ENCODE measurements around the gene LRMDA. TPM values are rescaled to one million over a fixed set of nuclear protein-coding genes. Genes with fewer than 3 reads are reported as not detected.
A peak's percentile ranks its signal among the peaks of the same experiment; 100 is the strongest.
"Not testable (repeated sequence)": the region's sequence is repeated elsewhere in the genome, so short reads cannot be mapped to it uniquely, and the experiment has no call there.

The LRMDA gene
- polyA plus RNA-seq, 4 donors = 19.1 to 23.0 (median 20.7) TPM

DNA sequence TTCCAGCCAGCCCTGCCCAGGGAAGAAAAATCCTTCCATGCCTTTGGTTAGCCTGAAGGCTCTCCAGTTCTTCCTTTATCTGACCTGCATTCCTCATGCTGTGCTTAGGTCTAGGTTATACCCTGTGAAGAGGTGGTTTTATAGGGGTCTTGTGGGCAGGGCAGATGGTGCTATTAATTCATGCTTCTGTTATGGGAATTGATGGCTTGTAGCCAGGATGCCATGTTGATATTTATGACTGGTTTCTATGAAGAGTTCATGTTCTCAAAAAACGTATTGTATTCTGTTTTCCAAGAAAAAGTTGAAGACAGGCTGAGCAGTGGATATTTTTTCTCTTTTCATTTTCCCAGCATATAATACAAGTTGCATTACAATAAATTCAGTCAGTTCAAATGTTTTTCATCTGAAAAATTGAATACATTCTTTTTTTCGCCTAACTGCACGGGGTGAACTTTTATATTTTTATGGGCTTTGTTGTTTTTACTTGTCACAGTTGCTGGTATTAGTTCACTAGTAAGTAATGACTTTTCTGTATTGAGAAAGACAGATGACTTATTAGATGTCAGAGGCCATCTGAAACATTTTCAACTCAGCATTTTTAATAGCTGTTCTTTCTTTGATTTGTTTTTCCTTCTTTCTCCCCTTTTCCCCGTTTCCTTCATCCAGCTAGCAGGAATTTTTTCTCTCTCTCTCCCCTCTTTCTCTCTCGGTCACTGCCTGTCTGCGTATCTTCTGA is 322.8 kb downstream of the LRMDA start:
- peak in 1 of 4 donors; percentile 52 for DNase-seq (ENCODE audit: low read depth in 4 of 4, low spot score in 3 of 4)

DNA sequence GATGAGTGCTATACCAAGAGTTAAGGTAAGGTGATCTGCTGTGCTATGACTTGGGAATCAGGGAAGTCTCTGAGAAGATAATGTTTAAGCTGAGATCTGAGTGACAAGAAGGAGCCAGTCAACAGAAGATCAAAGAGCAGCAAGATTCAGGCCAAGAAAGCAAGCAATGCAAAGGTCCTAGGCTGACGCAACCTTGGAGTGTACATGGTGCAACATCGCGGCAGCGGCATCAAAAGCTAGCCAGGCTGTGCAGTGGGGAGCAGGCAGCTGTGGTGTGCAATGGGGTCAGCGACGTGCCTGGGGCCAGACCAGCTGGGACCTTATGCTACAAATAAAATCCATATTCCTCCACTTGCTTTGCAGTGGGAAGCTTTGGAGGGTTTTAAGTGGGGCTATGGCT is 324.1 kb downstream of the LRMDA start:
- DNase-seq (ENCODE audit: low read depth in 4 of 4, low spot score in 3 of 4) = no peak

DNA sequence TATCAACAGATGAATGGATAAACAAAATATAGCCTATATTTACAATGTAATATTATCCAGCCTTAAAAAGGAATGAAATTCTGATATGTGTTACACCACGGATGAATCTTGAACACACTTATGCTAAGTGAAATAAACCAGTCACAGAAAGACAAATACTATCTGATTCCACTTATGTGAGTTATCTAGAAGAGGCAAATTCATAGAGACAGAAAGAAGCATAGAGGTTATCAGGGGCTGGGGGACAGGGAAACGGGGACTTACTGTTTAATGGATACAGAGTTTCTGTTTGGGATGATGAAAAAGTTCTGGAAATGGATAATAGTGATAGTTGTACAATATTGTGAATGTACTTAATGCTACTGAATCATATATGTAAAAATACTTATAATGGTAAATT is 329.9 kb downstream of the LRMDA start:
- DNase-seq (ENCODE audit: low read depth in 4 of 4, low spot score in 3 of 4) = no peak

DNA sequence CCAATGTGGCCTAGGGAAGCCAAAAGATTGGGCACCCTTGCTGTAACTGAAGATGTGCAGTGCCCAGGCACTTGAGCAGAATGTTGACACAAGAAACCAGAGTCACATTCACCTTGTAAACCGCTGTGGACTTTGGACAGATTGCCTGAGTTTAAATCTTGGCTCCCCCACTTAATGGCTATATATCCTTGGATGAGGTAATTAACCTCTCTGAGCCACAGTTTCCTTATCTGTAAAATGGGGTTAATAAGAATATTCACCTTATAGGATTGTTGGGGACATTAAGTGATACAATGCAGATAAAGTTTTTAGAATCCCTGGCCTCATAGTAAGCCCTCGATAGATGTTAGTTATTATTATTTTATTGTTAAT is 331.0 kb downstream of the LRMDA start:
- no peak for DNase-seq (ENCODE audit: low read depth in 4 of 4, low spot score in 3 of 4)

DNA sequence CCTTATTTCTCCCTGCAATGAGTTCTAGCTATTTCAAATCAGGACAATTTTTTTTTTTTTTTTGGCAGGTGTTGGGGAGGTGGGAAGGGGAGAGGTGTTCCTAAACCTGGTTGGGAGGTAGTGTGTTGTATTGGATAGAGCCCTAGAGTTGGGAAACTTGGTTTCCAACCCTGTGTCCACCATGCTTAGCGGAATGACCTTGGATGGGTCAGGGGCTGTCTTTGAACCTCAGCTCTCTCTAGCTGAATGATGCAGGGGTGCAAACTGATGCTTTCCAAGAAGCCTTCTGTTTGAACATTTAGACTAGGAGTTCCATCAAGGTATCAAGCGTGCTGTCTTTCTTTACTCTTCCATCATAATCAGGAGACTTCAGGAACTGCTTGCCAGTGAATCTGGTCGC is 332.2 kb downstream of the LRMDA start:
- no peak for DNase-seq (ENCODE audit: low read depth in 4 of 4, low spot score in 3 of 4)

DNA sequence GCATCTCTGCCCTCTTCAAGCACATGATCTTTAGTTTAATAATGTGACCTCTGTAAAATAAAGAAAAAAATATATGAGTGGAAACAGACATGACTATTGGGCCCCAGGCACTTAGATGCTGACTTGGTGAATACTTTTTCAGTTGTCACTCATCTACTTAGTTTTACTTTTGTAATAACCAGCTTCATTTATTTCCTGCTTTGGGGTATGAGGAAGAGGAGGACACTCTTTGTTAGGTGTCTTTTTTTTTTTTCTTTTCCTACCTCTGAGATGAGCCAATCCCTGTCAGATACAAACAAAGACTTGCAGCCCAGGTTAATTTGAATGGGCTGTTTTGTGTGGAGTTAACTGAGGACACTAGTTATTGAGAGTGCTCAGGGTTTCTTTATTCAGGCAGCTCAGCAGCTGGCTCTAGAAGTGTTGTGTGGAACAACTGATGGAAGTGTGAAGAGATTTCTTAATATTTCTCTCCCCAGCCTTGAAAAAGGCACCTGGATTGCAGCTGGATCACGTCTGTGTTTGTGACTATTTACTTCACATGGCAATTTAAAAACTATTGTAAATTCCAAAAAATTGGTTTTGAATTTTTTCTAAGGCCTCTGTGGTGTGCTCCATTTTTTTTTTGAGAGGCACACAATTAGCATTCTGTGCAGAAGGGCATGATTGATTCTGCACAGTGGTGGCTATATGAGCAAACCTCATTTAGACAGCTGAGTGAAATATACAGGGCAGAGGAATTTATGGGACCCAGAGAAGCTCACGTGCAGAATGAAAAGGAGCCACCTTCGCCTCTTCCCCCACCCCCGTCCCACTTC is 333.8 kb downstream of the LRMDA start:
- DNase-seq (ENCODE audit: low read depth in 4 of 4, low spot score in 3 of 4) = no peak

DNA sequence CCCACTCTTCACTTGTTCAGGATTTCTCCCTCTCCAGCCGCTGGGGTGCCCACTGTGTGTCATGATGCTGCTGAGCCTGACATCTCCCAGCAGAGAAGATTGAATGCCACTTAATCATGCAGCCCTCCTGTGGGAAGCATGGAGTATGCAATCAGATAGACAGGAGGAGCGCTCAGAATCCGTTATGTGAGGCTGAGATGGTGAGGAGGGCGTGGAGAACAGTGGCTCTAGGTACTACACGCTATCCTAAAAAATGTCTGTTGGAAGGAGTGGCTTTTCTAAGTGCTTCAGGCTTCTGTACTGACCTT is 334.3 kb downstream of the LRMDA start:
- DNase-seq (ENCODE audit: low read depth in 4 of 4, low spot score in 3 of 4) = no peak

GRCh38 chr10:75766106-75766505 is 334.7 kb downstream of the LRMDA start:
- DNase-seq (ENCODE audit: low read depth in 4 of 4, low spot score in 3 of 4) = no peak

GRCh38 chr10:75766752-75767151 is 335.3 kb downstream of the LRMDA start:
- not testable (repeated sequence) for DNase-seq (ENCODE audit: low read depth in 4 of 4, low spot score in 3 of 4)

- no peak for DNase-seq (ENCODE audit: low read depth in 4 of 4, low spot score in 3 of 4)
Measured at GRCh38 chr10:75770626-75771081, 339.2 kb downstream of the LRMDA start.

- DNase-seq (ENCODE audit: low read depth in 4 of 4, low spot score in 3 of 4) = no peak
Measured at GRCh38 chr10:75771606-75772005, 340.2 kb downstream of the LRMDA start.

DNA sequence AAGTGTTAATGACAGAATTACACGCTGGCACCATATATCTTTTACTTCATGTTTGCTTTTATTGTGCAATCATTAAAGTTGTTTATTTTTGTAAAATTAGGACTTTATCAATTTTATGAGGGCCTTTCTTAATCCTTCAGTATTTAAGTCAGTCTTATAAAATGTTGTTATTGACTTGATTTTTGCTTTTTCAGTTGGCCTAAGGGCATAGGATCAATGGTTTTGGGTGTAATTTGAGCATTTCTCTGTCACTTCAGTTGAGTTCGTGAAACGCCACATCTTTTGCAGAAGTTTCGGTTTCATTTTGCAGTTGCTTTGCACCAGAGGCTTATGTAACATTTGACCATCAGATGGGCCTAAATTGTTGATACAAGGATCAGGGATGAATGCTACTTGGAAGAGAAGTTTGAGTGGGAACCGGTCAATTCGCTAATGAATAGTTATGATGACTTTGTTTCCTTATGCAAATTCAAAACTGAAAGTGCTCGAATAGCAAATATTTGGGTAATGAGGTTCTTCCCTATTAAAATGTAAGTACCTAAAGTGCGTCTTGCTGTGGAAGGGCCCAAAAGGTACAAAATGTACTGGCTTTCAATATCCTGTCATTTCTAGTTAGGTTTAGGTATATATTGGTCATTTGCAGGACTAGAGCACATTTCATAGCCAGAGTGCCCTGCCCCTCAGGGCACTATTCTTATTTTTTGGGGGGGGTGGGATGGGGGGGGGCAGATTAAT is 340.9 kb downstream of the LRMDA start:
- peak in 1 of 4 donors; percentile 41 for DNase-seq (ENCODE audit: low read depth in 4 of 4, low spot score in 3 of 4)

DNA sequence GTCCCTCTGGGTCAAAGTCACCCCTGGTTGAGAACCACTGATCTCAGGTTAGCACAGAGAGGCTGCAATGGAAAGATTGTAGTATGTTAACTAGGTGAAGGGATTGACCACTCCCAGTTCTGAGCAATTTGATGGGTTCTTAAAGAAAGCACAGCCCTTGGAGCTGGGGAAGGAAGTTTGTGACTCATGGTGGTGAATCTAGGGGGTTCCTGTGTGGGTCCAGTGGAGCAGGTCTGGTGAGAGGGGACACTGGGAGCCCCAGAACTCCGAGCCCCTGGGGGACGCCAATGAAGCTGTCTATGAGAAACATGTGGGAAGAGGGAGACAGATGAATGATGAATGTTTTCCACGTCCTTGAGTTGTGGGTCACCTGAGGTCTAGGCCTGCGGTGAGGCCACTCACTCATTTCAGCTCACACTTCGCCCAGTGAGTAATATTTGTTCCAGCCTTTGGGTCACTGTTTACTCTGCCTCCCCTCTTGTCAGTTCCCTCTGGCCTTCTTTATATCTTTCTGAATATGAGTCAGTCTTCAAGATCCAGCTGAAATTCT is 341.9 kb downstream of the LRMDA start:
- DNase-seq (ENCODE audit: low read depth in 4 of 4, low spot score in 3 of 4) = no peak

GRCh38 chr10:75773813-75774782 is 342.7 kb downstream of the LRMDA start:
- DNase-seq (ENCODE audit: low read depth in 4 of 4, low spot score in 3 of 4) = no peak

GRCh38 chr10:75774783-75775490 is 343.5 kb downstream of the LRMDA start:
- DNase-seq (ENCODE audit: low read depth in 4 of 4, low spot score in 3 of 4) = no peak

DNA sequence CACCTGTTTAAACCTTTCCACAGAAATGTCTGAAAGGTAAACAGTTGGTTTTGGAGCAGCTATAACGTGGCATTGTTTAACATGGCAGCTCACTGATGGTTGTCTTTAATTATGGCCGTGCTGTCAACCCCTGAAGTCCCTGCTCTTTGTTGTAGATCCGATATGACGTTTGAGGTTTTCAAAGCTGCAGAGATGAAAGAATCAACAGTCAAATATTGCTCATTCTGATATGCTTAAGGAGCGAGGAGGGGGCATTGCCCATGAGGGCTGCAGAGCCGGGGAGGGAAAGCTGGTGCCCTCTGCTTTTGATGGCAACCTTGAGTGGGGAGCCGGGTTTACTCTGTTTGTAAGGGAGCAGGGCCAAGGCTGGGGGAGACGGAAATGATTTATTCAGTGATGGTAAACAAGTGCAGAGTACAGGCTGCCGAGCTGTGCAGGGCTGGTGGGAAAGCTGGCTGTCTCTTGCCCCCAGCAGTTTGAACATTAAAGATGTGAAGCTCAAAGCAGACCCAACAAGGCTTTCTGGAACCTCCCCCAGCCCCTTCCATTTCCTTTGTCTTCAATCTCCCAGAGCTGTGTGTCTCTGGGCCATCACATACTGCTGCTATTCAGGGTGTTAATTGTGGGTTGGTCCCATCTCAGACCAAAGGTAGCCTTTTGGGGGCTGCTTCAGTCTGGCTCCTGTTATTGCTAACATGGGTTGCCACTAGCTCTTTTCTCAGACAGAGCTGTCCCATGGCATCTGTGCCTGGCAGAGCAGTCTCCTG is 345.5 kb downstream of the LRMDA start:
- no peak for DNase-seq (ENCODE audit: low read depth in 4 of 4, low spot score in 3 of 4)

DNA sequence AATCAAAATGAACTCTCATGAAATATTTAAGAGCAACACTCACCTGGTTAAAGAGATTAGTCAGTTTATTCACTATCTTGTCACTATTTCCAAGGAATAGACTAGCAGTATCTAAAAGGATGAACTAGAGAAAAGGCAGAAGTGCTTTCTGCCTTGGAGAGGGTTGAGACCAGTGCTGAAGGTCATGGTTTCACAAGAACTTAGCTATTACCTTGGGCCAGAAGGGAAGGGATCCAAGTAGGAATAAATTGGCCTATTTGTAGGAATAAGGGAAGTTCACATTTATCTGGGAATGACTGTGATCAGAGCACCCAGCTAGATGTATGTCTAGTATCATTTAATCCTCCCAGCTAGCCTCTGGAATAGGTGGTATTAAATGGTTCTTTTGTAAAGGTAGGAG is 347.2 kb downstream of the LRMDA start:
- no peak for DNase-seq (ENCODE audit: low read depth in 4 of 4, low spot score in 3 of 4)

GRCh38 chr10:75779276-75779675 is 347.9 kb downstream of the LRMDA start:
- no peak for DNase-seq (ENCODE audit: low read depth in 4 of 4, low spot score in 3 of 4)
